ENCODE results near the gene UBAP1. TPM values are rescaled to one million over a fixed set of nuclear protein-coding genes. Genes with fewer than 3 reads are reported as not detected.

Gene UBAP1
- total and polyA plus RNA-seq, 2 donors (not counting 1 experiment from before 2014, with no cell fraction given) = 20.4 to 27.0 TPM

GRCh38 chr9:34267660-34268059 lies 88.8 kb downstream of the UBAP1 start:
- Histone ChIP-seq H3K9ac (ENCODE audit: low read length) (no peak overlapping the region), H3K79me2 (ENCODE audit: control insufficient read depth, insufficient read depth, low read length) (no peaks in the 10 kb centered on the region), H3K36me3 (replicated peaks in 1 of 2; ENCODE audit: control extremely low read depth in 1 of 2, control insufficient read depth in 1 of 2, extremely low read depth in 1 of 2, insufficient read depth in 2 of 2, low read length in 1 of 2) (no peaks in the 10 kb centered on the region), H3K4me3 (ENCODE audit: control extremely low read depth in 1 of 5, extremely low read depth in 1 of 5, insufficient read depth in 1 of 5, low read depth in 2 of 5, low read length in 4 of 5) (no peak overlapping the region), H3K27ac (ENCODE audit: low read length in 2 of 2) (no peak overlapping the region), H3K9me3 (ENCODE audit: control extremely low read depth in 1 of 3, control insufficient read depth in 2 of 3, insufficient read depth in 1 of 3, low read length in 2 of 3) (no peaks in the 10 kb centered on the region), H4K20me1 (ENCODE audit: control insufficient read depth, insufficient read depth, low read length, poor library complexity, severe bottlenecking) (no peaks in the 10 kb centered on the region), H3K4me2 (replicated peaks; ENCODE audit: low read depth, low read length, poor library complexity, severe bottlenecking) (no peak overlapping the region), H3K4me1 (ENCODE audit: control insufficient read depth in 2 of 2, insufficient read depth in 2 of 2, low read length in 2 of 2) (no peaks in the 10 kb centered on the region), H3K27me3 (replicated peaks in 1 of 4; ENCODE audit: control extremely low read depth in 1 of 4, control insufficient read depth in 3 of 4, insufficient read depth in 4 of 4, low read length in 3 of 4) (no peaks in the 10 kb centered on the region), H2AFZ (ENCODE audit: insufficient read depth, low read depth, low read length, poor library complexity, severe bottlenecking) (no peak overlapping the region)
- no peak overlapping the region for H3K4me3 Mint-ChIP-seq
- no peak overlapping the region for H3K27ac Mint-ChIP-seq
- intact Hi-C loops (cut with micrococcal nuclease) = no loop called here
- WGBS (ENCODE audit: insufficient coverage) = no CpG with 5 or more reads among the region's 1 CpG
- no peak for DNase-seq
- no peak for ATAC-seq (ENCODE audit: low read depth)
- no peaks in the 10 kb centered on the region for H3K27me3 Mint-ChIP-seq
- H3K4me1 Mint-ChIP-seq = no peaks in the 10 kb centered on the region
- H3K9me3 Mint-ChIP-seq (ENCODE audit: insufficient read depth) = no peaks in the 10 kb centered on the region
- POLR2A ChIA-PET = no interaction called here
- CTCF ChIA-PET = no interaction called here
- TF ChIP-seq EZH2 (IDR thresholded peaks at IDR 0.05; ENCODE audit: borderline replicate concordance, insufficient read depth, low read depth, low read length, poor library complexity, severe bottlenecking) (no peak), CTCF (IDR thresholded peaks at IDR 0.05) (no peak)

GRCh38 chr9:34271265-34272006 lies 92.6 kb downstream of the UBAP1 start:
- Mint-ChIP-seq H3K4me1 (no peaks in the 10 kb centered on the region), H3K9me3 (ENCODE audit: insufficient read depth) (no peaks in the 10 kb centered on the region), H3K27ac (no peak overlapping the region), H3K4me3 (no peak overlapping the region), H3K27me3 (no peaks in the 10 kb centered on the region)
- Histone ChIP-seq H3K9ac (ENCODE audit: low read length) (no peak overlapping the region), H3K9me3 (ENCODE audit: control extremely low read depth in 1 of 3, control insufficient read depth in 2 of 3, insufficient read depth in 1 of 3, low read length in 2 of 3) (no peaks in the 10 kb centered on the region), H3K79me2 (ENCODE audit: control insufficient read depth, insufficient read depth, low read length) (no peaks in the 10 kb centered on the region), H3K4me2 (replicated peaks; ENCODE audit: low read depth, low read length, poor library complexity, severe bottlenecking) (no peak overlapping the region), H3K27me3 (replicated peaks in 1 of 4; ENCODE audit: control extremely low read depth in 1 of 4, control insufficient read depth in 3 of 4, insufficient read depth in 4 of 4, low read length in 3 of 4) (no peaks in the 10 kb centered on the region), H3K27ac (ENCODE audit: low read length in 2 of 2) (no peak overlapping the region), H2AFZ (ENCODE audit: insufficient read depth, low read depth, low read length, poor library complexity, severe bottlenecking) (no peak overlapping the region), H3K4me1 (ENCODE audit: control insufficient read depth in 2 of 2, insufficient read depth in 2 of 2, low read length in 2 of 2) (no peaks in the 10 kb centered on the region), H3K36me3 (replicated peaks in 1 of 2; ENCODE audit: control extremely low read depth in 1 of 2, control insufficient read depth in 1 of 2, extremely low read depth in 1 of 2, insufficient read depth in 2 of 2, low read length in 1 of 2) (no peaks in the 10 kb centered on the region), H4K20me1 (ENCODE audit: control insufficient read depth, insufficient read depth, low read length, poor library complexity, severe bottlenecking) (no peaks in the 10 kb centered on the region), H3K4me3 (ENCODE audit: control extremely low read depth in 1 of 5, extremely low read depth in 1 of 5, insufficient read depth in 1 of 5, low read depth in 2 of 5, low read length in 4 of 5) (no peak overlapping the region)
- WGBS (ENCODE audit: insufficient coverage) = 100% methylated on average over 2 of the region's 5 CpGs
- CTCF ChIA-PET = interaction anchor here (0.7 kb wide), 1 partner anchor 412 kb away, joined by 3 read pairs; no protein-coding TSS in a partner anchor
- no peak for TF ChIP-seq CTCF (IDR thresholded peaks at IDR 0.05)
- TF ChIP-seq EZH2 (IDR thresholded peaks at IDR 0.05; ENCODE audit: borderline replicate concordance, insufficient read depth, low read depth, low read length, poor library complexity, severe bottlenecking) = no peak
- intact Hi-C loops (cut with micrococcal nuclease) = no loop called here
- ATAC-seq (ENCODE audit: low read depth) (no peak), DNase-seq (no peak)
- POLR2A ChIA-PET = no interaction called here

All from B cell (primary cell).